Measurements from ENCODE around the gene NLGN2. TPM values are rescaled to one million over a fixed set of nuclear protein-coding genes. Genes with fewer than 3 reads are reported as not detected.

Gene NLGN2
- total and polyA plus RNA-seq, 2 of the 8 experiments (the other 6 are each of a cell fraction or from before 2014, with no cell fraction given) = 21.2 to 62.8 TPM

DNA sequence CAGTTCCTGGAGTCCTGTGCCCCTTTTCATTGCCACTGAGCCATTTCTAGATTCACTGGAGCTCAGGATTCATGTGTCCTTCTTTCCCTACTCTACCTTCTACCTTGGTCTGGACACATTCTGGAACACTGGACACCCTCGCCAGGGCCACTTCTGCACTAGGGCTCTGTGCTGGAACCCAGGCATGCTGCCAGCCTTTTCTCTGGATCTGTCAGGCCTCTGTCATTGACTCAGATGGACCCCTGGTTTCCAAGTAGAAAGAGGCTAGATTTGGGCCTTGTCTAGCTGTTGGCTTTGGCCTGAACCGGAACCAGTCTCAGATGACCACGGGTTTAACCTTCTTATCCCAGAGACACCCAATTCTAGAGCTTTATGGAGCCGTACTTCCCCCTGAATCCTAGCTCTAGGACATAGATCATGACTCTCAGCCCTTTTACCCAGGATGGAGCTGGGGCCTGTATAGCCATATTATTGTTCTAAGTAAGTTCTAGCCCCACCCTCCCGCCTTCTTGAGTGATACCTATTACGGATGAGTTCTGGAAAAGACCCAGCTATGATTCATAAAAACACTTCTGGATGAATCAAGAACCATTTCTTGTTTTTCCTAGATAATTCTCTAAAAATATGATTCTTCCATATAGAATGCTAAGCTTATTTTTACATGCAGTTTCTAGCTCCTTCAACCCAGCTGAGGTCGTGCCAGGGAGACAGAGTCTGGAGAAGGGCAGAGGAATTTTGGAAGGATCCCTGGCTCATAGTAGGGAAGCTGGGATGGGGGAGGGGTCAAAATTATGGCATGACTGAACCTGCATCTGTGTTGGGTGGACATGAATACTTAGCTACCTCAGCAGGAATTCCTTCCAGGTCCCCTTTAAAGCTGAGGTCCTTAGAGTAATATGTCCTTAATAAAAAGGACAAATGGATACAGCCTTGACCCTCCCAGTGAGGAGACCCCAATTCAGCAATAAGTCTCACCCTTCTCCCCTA lies 36.1 kb downstream of the NLGN2 start (continued):
- TF ChIP-seq CHD7 (IDR thresholded peaks at IDR 0.05; ENCODE audit: insufficient replicate concordance, low read length) (no peak), SIRT6 (IDR thresholded peaks at IDR 0.05; ENCODE audit: low read length) (no peak), TEAD4 (IDR thresholded peaks at IDR 0.05; ENCODE audit: low read depth, low read length) (no peak), KDM1A (IDR thresholded peaks at IDR 0.05; ENCODE audit: borderline replicate concordance, low read length) (no peak), CBX8 (IDR thresholded peaks at IDR 0.05; ENCODE audit: borderline replicate concordance, low read depth, low read length) (no peak), CHD1 (IDR thresholded peaks at IDR 0.05; ENCODE audit: low read depth, low read length) (no peak), ZNF274 (IDR thresholded peaks at IDR 0.05; ENCODE audit: borderline replicate concordance, extremely low read depth, low read length) (no peak), RNF2 (IDR thresholded peaks at IDR 0.05; ENCODE audit: borderline replicate concordance, low read depth, low read length, missing control alignments, poor library complexity, severe bottlenecking) (no peak), KDM4A (IDR thresholded peaks at IDR 0.05; ENCODE audit: low read depth, low read length, severe bottlenecking) (no peak)
